ENCODE data around the gene FBXO33.

GRCh38 chr14:39381366-39381765 lies 50.9 kb downstream of the FBXO33 start:
- TF ChIP-seq, protein P1, sequence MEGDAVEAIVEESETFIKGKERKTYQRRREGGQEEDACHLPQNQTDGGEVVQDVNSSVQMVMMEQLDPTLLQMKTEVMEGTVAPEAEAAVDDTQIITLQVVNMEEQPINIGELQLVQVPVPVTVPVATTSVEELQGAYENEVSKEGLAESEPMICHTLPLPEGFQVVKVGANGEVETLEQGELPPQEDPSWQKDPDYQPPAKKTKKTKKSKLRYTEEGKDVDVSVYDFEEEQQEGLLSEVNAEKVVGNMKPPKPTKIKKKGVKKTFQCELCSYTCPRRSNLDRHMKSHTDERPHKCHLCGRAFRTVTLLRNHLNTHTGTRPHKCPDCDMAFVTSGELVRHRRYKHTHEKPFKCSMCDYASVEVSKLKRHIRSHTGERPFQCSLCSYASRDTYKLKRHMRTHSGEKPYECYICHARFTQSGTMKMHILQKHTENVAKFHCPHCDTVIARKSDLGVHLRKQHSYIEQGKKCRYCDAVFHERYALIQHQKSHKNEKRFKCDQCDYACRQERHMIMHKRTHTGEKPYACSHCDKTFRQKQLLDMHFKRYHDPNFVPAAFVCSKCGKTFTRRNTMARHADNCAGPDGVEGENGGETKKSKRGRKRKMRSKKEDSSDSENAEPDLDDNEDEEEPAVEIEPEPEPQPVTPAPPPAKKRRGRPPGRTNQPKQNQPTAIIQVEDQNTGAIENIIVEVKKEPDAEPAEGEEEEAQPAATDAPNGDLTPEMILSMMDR (conservative IDR thresholded peaks at IDR 0.05; ENCODE audit: low read length), result no peak
- TF ChIP-seq EZH2phosphoT487 (IDR thresholded peaks at IDR 0.05; ENCODE audit: borderline replicate concordance), result no peak

Measured in Loucy (cell line).